Neuronal stem cell (in vitro differentiated cells): ENCODE measurements around the gene DNAJA1.
"Not testable (repeated sequence)": the region's sequence is repeated elsewhere in the genome, so short reads cannot be mapped to it uniquely, and the experiment has no call there.

Experiments
- DNase-seq: peaks from one replicate; pipeline ENCODE4 v3.0.0-alpha.2; 2013; ENCODE audit warnings: low spot score
- H2AFZ ChIP-seq: one replicate; pipeline ENCODE4 v1.6.1; 2013; ENCODE audit warnings: mild to moderate bottlenecking, low read length, inconsistent platforms
- H2AK5ac ChIP-seq: 2 replicates; pipeline ENCODE4 v1.6.1; 2013; ENCODE audit warnings: low read depth, mild to moderate bottlenecking, inconsistent platforms, low read length, moderate library complexity, mixed read lengths
- H2BK120ac ChIP-seq: 2 replicates; pipeline ENCODE4 v1.6.1; 2013; ENCODE audit warnings: low read depth, mild to moderate bottlenecking, inconsistent platforms, low read length, moderate library complexity, mixed read lengths
- H2BK12ac ChIP-seq: one replicate; pipeline ENCODE4 v1.6.1; 2013; ENCODE audit warnings: low read length, inconsistent platforms
- H2BK15ac ChIP-seq: 2 replicates; pipeline ENCODE4 v1.6.1; 2013; ENCODE audit warnings: mild to moderate bottlenecking, low read length, inconsistent platforms, mixed read lengths
- H2BK5ac ChIP-seq: one replicate; pipeline ENCODE4 v1.6.1; 2013; ENCODE audit warnings: inconsistent platforms, mild to moderate bottlenecking, low read length, moderate library complexity
- H3K14ac ChIP-seq: one replicate; pipeline ENCODE4 v1.6.1; 2013; ENCODE audit warnings: low read length, inconsistent platforms
- H3K18ac ChIP-seq: 2 replicates; pipeline ENCODE4 v1.6.1; 2013; ENCODE audit warnings: low read length, inconsistent platforms
- H3K23ac ChIP-seq: 2 replicates; pipeline ENCODE4 v1.6.1; 2013; ENCODE audit warnings: low read depth, mild to moderate bottlenecking, mixed read lengths, low read length, inconsistent platforms; ENCODE audit not compliant: poor library complexity
- H3K27ac ChIP-seq: replicated peaks from 3 replicates; pipeline ENCODE4 v1.5.1; 2013; ENCODE audit warnings: low read length, inconsistent platforms
- H3K27me3 ChIP-seq, 3 experiments: 2 replicates each; pipeline ENCODE4 v1.6.1; 2013; ENCODE audit warnings: low read length in 3 of 3, mild to moderate bottlenecking in 2 of 3, inconsistent platforms in 1 of 3, low read depth in 1 of 3, mixed read lengths in 1 of 3, moderate library complexity in 1 of 3; ENCODE audit not compliant: control insufficient read depth in 3 of 3, insufficient read depth in 3 of 3
- H3K36me3 ChIP-seq, 2 donors: replicated peaks in 1 of 2; 2 replicates each; pipeline ENCODE4 v1.6.1; 2013; ENCODE audit warnings: low read length in 2 of 2; ENCODE audit not compliant: control insufficient read depth in 2 of 2, insufficient read depth in 2 of 2
- H3K4ac ChIP-seq: 2 replicates; pipeline ENCODE4 v1.6.1; 2013; ENCODE audit warnings: inconsistent platforms, mild to moderate bottlenecking, low read length, moderate library complexity
- H3K4me1 ChIP-seq, 2 donors: 1 replicate in 1 of 2; 2 replicates in 1 of 2; pipeline ENCODE4 v1.6.1; 2013; ENCODE audit warnings: low read length in 2 of 2, low read depth in 1 of 2; ENCODE audit not compliant: control insufficient read depth in 2 of 2, insufficient read depth in 1 of 2
- H3K4me2 ChIP-seq: one replicate; pipeline ENCODE4 v1.6.1; 2013; ENCODE audit warnings: mild to moderate bottlenecking, low read length, inconsistent platforms; ENCODE audit not compliant: insufficient read depth, poor library complexity, severe bottlenecking
- H3K4me3 ChIP-seq, 2 donors: 2 replicates each; pipeline ENCODE4 v1.5.1; 2013; ENCODE audit warnings: low read length in 2 of 2, mild to moderate bottlenecking in 2 of 2, inconsistent platforms in 1 of 2, moderate library complexity in 1 of 2
- H3K79me1 ChIP-seq: one replicate; pipeline ENCODE4 v1.6.1; 2013; ENCODE audit warnings: low read depth, mild to moderate bottlenecking, inconsistent platforms, low read length, moderate library complexity
- H3K9ac ChIP-seq: one replicate; pipeline ENCODE4 v1.6.1; 2013; ENCODE audit warnings: mild to moderate bottlenecking, low read depth, low read length, inconsistent platforms; ENCODE audit not compliant: poor library complexity
- H3K9me3 ChIP-seq, 2 donors: replicated peaks in 1 of 2; 2 replicates each; pipeline versions ENCODE3 to v1.6.1; 2013; ENCODE audit warnings: low read length in 2 of 2, mild to moderate bottlenecking in 2 of 2, inconsistent platforms in 1 of 2, low read depth in 1 of 2, mixed read lengths in 1 of 2, moderate library complexity in 1 of 2; ENCODE audit not compliant: control insufficient read depth in 2 of 2, insufficient read depth in 1 of 2
- H4K8ac ChIP-seq: one replicate; pipeline ENCODE4 v1.6.1; 2013; ENCODE audit warnings: low read depth, mild to moderate bottlenecking, inconsistent platforms, low read length, moderate library complexity
- H4K91ac ChIP-seq: one replicate; pipeline ENCODE4 v1.6.1; 2013; ENCODE audit warnings: low read length, low read depth, mild to moderate bottlenecking, inconsistent platforms; ENCODE audit not compliant: poor library complexity
- WGBS, 2 donors: extraction: QIAGEN DNeasy Blood & Tissue Kit; methylation state at CpG; one replicate each; pipeline ENCODE4 v1.1.7; 2013; ENCODE audit warnings: missing lambda C conversion rate in 2 of 2, mixed read lengths in 1 of 2; ENCODE audit not compliant: insufficient read length in 2 of 2, insufficient replicate concordance in 1 of 2; ENCODE audit errors: extremely low coverage in 2 of 2; 5-methylcytosine and 5-hydroxymethylcytosine counted together

The DNAJA1 gene

DNA sequence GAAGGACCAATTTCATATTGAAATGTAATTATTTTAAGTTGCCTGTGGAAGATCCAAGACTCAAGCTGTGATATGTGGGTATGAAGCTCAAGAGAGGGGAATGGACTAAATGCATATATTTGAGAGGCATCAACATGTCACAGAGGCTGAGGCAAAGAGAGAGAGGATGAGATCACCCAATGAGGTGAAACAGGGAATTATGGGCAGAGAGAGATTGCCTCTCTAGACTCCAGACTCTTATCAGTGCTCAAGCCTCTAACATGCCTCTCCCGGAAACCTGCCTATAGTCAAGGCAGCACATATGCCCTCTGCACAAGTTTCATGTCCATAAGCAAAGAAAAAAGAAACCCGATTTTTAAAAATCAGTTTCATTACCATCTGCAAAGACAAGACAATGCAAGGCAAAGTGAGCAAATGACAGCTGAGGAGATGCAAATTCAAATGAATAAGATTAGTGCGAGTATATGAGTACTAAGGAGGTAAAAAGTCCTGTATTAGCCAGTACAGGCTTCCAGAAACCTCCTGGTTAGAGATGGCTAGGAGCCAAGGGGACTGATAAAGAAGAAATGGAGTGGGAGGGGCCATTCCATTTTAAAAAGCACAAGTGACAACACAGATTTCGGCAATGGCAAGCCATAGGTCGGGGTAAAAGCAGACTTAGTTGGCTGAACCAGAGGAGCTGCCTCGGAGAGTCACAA, 33.0 kb upstream of the DNAJA1 start:
- H2AK5ac ChIP-seq: no peak overlapping the region
- no peak overlapping the region for H2AFZ ChIP-seq
- no peak overlapping the region for H2BK12ac ChIP-seq
- H3K36me3 ChIP-seq: peaks cover 21 to 63% of the 10 kb centered on the region in 2 donors
- H3K27me3 ChIP-seq: no peaks in the 10 kb centered on the region
- no peak for DNase-seq
- H2BK120ac ChIP-seq: no peak overlapping the region
- no peak overlapping the region for H3K23ac ChIP-seq
- H3K27ac ChIP-seq: no peak overlapping the region
- H3K4me2 ChIP-seq: no peak overlapping the region
- no peak overlapping the region for H4K91ac ChIP-seq
- WGBS, 2 donors: no CpG with 5 or more reads among the region's 6 CpGs
- no peak overlapping the region for H3K18ac ChIP-seq
- no peaks in the 10 kb centered on the region for H3K79me1 ChIP-seq
- H4K8ac ChIP-seq: no peak overlapping the region
- H3K9me3 ChIP-seq: no peaks in the 10 kb centered on the region
- no peak overlapping the region for H2BK5ac ChIP-seq
- no peak overlapping the region for H2BK15ac ChIP-seq
- no peak overlapping the region for H3K9ac ChIP-seq
- H3K4ac ChIP-seq: no peak overlapping the region
- H3K14ac ChIP-seq: no peak overlapping the region
- no peak overlapping the region for H3K4me3 ChIP-seq
- H3K4me1 ChIP-seq: no peaks in the 10 kb centered on the region

DNA sequence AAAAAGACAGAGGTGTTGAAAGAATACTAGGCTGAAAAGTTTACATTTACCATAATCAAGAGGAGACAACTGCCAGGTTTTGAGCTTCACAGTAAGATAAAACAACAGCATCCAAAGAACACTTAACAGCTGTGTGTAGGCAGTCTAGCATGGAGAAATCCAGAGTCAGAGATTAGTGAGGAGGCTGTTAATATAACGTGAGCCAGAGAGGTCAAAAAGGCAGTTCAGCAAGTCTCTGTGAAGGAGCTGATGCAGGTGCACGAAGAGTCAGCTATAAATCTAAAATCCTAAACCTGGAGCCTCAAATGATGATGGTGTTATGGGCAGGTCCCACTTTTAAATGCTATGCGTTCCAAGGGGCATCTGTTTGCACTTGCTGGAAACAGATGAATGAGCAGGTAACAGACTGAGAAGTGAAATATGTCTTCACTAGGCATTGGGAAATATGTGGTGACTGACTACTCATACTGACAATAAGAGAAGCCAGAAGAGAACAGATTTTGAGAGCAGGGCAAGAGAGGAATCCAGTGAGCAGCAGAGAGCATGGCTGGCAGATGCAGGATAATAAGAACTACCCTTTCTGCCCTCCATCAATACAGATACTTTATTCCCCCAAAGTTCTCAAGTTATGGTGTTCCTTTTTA, 32.4 kb upstream of the DNAJA1 start:
- H3K4me3 ChIP-seq: no peak overlapping the region
- no peak overlapping the region for H2AK5ac ChIP-seq
- H3K4ac ChIP-seq: no peak overlapping the region
- WGBS, 2 donors: no CpG with 5 or more reads among the region's 3 CpGs
- H3K27ac ChIP-seq: no peak overlapping the region
- H2BK120ac ChIP-seq: no peak overlapping the region
- H4K8ac ChIP-seq: no peak overlapping the region
- no peaks in the 10 kb centered on the region for H3K9me3 ChIP-seq
- H4K91ac ChIP-seq: no peak overlapping the region
- H3K79me1 ChIP-seq: no peaks in the 10 kb centered on the region
- no peak for DNase-seq
- no peak overlapping the region for H3K23ac ChIP-seq
- peaks cover 14 to 63% of the 10 kb centered on the region in 2 donors for H3K36me3 ChIP-seq
- no peak overlapping the region for H2BK15ac ChIP-seq
- no peak overlapping the region for H3K14ac ChIP-seq
- H3K27me3 ChIP-seq: no peaks in the 10 kb centered on the region
- no peak overlapping the region for H2BK12ac ChIP-seq
- H3K18ac ChIP-seq: no peak overlapping the region
- H3K4me2 ChIP-seq: no peak overlapping the region
- H3K4me1 ChIP-seq: no peaks in the 10 kb centered on the region
- H2AFZ ChIP-seq: no peak overlapping the region
- H3K9ac ChIP-seq: no peak overlapping the region
- H2BK5ac ChIP-seq: no peak overlapping the region

DNA sequence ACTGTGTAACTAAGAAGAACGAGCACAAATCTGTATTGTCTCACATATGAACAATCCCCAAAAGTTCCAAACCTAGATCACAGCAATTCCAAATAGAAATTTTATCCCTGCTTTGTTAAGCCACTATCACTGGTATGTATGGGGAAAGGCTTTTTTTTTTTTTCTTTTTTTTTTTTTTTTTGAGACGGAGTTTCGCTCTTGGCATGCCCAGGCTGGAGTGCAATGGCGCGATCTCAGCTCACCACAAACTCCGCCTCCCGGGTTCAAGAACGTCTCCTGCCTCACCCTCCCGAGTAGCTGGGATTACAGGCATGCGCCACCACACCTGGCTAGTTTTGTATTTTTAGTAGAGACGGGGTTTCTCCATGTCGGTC, 24.4 kb upstream of the DNAJA1 start:
- not testable (repeated sequence) for H3K9ac ChIP-seq, H2BK120ac ChIP-seq, H3K18ac ChIP-seq, H3K23ac ChIP-seq, H2AK5ac ChIP-seq, H3K4me1 ChIP-seq, DNase-seq, H3K79me1 ChIP-seq, H3K27me3 ChIP-seq, H4K8ac ChIP-seq, H3K4ac ChIP-seq, H3K14ac ChIP-seq, H3K9me3 ChIP-seq, H2BK12ac ChIP-seq, H3K27ac ChIP-seq, H2BK5ac ChIP-seq, H4K91ac ChIP-seq, H2BK15ac ChIP-seq
- H3K36me3 ChIP-seq: peaks cover 1 to 25% of the 10 kb centered on the region in 2 donors
- H3K4me2 ChIP-seq: peak overlapping the region; percentile 60
- WGBS, 2 donors: no CpG with 5 or more reads among the region's 12 CpGs
- H2AFZ ChIP-seq: peak overlapping the region; percentile 73
- H3K4me3 ChIP-seq: peak overlapping the region; percentile 81 to 90

DNA sequence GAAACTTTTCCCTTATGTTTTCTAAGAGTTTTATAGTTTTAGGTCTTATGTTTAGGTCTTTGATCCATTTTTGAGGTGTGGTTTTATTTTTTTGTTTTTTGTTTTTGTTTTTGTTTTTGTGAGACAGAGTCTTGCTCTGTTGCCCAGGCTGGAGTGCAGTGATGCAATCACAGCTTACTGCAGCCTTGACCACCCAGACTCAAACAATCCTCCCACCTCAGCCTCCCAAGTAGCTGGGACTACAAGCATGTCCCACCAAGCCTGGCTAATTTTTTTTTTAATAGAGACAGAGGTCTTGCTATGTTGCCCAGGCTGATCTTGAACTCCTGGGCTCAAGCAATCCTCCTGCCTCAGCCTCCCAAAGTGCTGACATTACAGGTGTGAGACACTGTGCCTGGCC, 19.7 kb upstream of the DNAJA1 start:
- not testable (repeated sequence) for H2AK5ac ChIP-seq, H3K4ac ChIP-seq, H3K27me3 ChIP-seq, H3K4me1 ChIP-seq, H2BK120ac ChIP-seq, H3K79me1 ChIP-seq, H3K14ac ChIP-seq, H3K36me3 ChIP-seq, H3K23ac ChIP-seq, H3K9me3 ChIP-seq, H3K4me2 ChIP-seq, H2AFZ ChIP-seq, H4K8ac ChIP-seq, H4K91ac ChIP-seq, H3K27ac ChIP-seq, DNase-seq, H2BK15ac ChIP-seq, H3K4me3 ChIP-seq, H2BK5ac ChIP-seq, H3K18ac ChIP-seq, H2BK12ac ChIP-seq, H3K9ac ChIP-seq
